ENCODE results near the gene ANGPTL2.
A peak's percentile ranks its signal among the peaks of the same experiment; 100 is the strongest.
"Not testable (repeated sequence)": the region's sequence is repeated elsewhere in the genome, so short reads cannot be mapped to it uniquely, and the experiment has no call there.

ANGPTL2 gene, protein sequence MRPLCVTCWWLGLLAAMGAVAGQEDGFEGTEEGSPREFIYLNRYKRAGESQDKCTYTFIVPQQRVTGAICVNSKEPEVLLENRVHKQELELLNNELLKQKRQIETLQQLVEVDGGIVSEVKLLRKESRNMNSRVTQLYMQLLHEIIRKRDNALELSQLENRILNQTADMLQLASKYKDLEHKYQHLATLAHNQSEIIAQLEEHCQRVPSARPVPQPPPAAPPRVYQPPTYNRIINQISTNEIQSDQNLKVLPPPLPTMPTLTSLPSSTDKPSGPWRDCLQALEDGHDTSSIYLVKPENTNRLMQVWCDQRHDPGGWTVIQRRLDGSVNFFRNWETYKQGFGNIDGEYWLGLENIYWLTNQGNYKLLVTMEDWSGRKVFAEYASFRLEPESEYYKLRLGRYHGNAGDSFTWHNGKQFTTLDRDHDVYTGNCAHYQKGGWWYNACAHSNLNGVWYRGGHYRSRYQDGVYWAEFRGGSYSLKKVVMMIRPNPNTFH

GRCh38 chr9:127122176-127123063 is at the start of gene ANGPTL2:
Gene ANGPTL2 (minus strand): TSS chr9:127122635. CDS start chr9:127108731, 13,904 bp downstream.
- Histone ChIP-seq H3K36me3 (ENCODE audit: low read depth) (no peaks in the 10 kb centered on the region), H3K4me1 (ENCODE audit: insufficient read depth, poor library complexity, severe bottlenecking) (peaks cover 4% of the 10 kb centered on the region), H3K27me3 (ENCODE audit: insufficient read depth, poor library complexity, severe bottlenecking) (no peaks in the 10 kb centered on the region), H3K4me3 (ENCODE audit: severe bottlenecking) (no peak within 1 kb of the TSS), H3K9me3 (ENCODE audit: severe bottlenecking) (no peaks in the 10 kb centered on the region), H3K27ac (ENCODE audit: poor library complexity, severe bottlenecking) (no peak within 1 kb of the TSS)
- DNase-seq (ENCODE audit: low spot score): peak; percentile 67
- no peak for TF ChIP-seq CTCF (IDR thresholded peaks at IDR 0.05; ENCODE audit: poor library complexity, severe bottlenecking)
- peak; percentile 76 for ATAC-seq (ENCODE audit: low read depth)

DNA sequence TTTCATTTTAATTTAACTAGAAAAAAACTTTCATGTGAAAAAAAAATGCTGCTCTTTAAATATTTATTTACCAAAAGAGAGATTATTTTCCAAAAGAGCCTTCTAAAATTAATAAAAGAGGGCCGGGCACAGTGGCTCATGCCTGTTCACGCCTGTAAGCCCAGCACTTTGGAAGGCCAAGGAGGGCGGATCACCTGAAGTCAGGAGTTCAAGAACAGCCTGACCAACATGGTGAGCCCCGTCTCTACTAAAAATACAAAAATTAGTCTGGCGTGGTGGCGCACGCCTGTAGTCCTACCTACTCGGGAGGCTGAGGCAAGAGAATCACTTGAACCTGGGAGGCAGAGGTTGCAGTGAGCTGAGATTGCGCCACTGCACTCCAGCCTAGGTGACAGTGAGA is 48.9 kb upstream of the ANGPTL2 start:
- H3K36me3 ChIP-seq (ENCODE audit: low read depth); H3K27me3 ChIP-seq (ENCODE audit: insufficient read depth, poor library complexity, severe bottlenecking); H3K9me3 ChIP-seq (ENCODE audit: severe bottlenecking); ATAC-seq (ENCODE audit: low read depth); H3K27ac ChIP-seq (ENCODE audit: poor library complexity, severe bottlenecking); H3K4me3 ChIP-seq (ENCODE audit: severe bottlenecking): not testable (repeated sequence)
- peak; percentile 5 for DNase-seq (ENCODE audit: low spot score)
- peaks cover 11% of the 10 kb centered on the region for H3K4me1 ChIP-seq (ENCODE audit: insufficient read depth, poor library complexity, severe bottlenecking)

- TF ChIP-seq CTCF (IDR thresholded peaks at IDR 0.05; ENCODE audit: poor library complexity, severe bottlenecking): no peak
- DNase-seq (ENCODE audit: low spot score): peak; percentile 17
- Histone ChIP-seq H3K4me1 (ENCODE audit: insufficient read depth, poor library complexity, severe bottlenecking) (peaks cover 12% of the 10 kb centered on the region), H3K27ac (ENCODE audit: poor library complexity, severe bottlenecking) (no peak overlapping the region), H3K27me3 (ENCODE audit: insufficient read depth, poor library complexity, severe bottlenecking) (no peaks in the 10 kb centered on the region), H3K36me3 (ENCODE audit: low read depth) (no peaks in the 10 kb centered on the region), H3K9me3 (ENCODE audit: severe bottlenecking) (no peaks in the 10 kb centered on the region), H3K4me3 (ENCODE audit: severe bottlenecking) (no peak overlapping the region)
- ATAC-seq (ENCODE audit: low read depth): no peak
These were observed 48.2 kb upstream of the ANGPTL2 start for GRCh38 chr9:127170652-127171051.

DNA sequence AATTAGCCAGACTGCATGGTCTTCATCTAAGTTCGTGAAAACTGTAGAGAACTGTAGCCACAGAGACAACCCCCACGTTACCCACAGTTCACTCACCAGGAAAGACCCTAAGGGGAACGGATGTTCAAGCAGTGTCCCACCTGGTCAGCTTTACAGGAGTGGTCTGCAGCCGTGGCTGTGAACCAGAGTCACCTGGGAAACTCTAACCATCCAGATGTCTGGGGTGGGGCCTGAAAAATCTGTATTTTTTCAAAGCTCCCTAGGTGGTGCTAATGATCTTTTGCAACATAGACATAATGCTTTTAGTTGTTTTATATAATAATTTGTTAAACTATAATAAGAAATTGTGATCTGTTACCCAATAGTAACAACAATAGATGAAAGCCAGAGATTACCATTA is 47.7 kb upstream of the ANGPTL2 start:
- DNase-seq (ENCODE audit: low spot score) (no peak), ATAC-seq (ENCODE audit: low read depth) (no peak)
- Histone ChIP-seq H3K27ac (ENCODE audit: poor library complexity, severe bottlenecking) (no peak overlapping the region), H3K4me1 (ENCODE audit: insufficient read depth, poor library complexity, severe bottlenecking) (peaks cover 12% of the 10 kb centered on the region), H3K9me3 (ENCODE audit: severe bottlenecking) (no peaks in the 10 kb centered on the region), H3K4me3 (ENCODE audit: severe bottlenecking) (no peak overlapping the region), H3K27me3 (ENCODE audit: insufficient read depth, poor library complexity, severe bottlenecking) (no peaks in the 10 kb centered on the region), H3K36me3 (ENCODE audit: low read depth) (no peaks in the 10 kb centered on the region)
- no peak for TF ChIP-seq CTCF (IDR thresholded peaks at IDR 0.05; ENCODE audit: poor library complexity, severe bottlenecking)

GRCh38 chr9:127169575-127169883 is 47.1 kb upstream of the ANGPTL2 start:
- Histone ChIP-seq H3K27me3 (ENCODE audit: insufficient read depth, poor library complexity, severe bottlenecking) (no peaks in the 10 kb centered on the region), H3K4me1 (ENCODE audit: insufficient read depth, poor library complexity, severe bottlenecking) (peaks cover 12% of the 10 kb centered on the region), H3K27ac (ENCODE audit: poor library complexity, severe bottlenecking) (no peak overlapping the region), H3K9me3 (ENCODE audit: severe bottlenecking) (no peaks in the 10 kb centered on the region), H3K4me3 (ENCODE audit: severe bottlenecking) (no peak overlapping the region), H3K36me3 (ENCODE audit: low read depth) (no peaks in the 10 kb centered on the region)
- no peak for DNase-seq (ENCODE audit: low spot score)
- no peak for ATAC-seq (ENCODE audit: low read depth)
- TF ChIP-seq CTCF (IDR thresholded peaks at IDR 0.05; ENCODE audit: poor library complexity, severe bottlenecking): no peak
